C4-2B (cell line): ENCODE data around the gene MFAP3L.
A peak's percentile ranks its signal among the peaks of the same experiment; 100 is the strongest.

Source experiments
- H3K27ac ChIP-seq: fragments of 450-650 bp; 2 replicates; pipeline ENCODE4 v1.5.1; 2017
- ZFX ChIP-seq: fragments of 450-650 bp; IDR thresholded peaks from 2 replicates; pipeline ENCODE4 v1.6.1; 2017
- TF ChIP-seq, protein P1 (sequence below): fragments of 450-650 bp; conservative IDR thresholded peaks from 2 replicates; pipeline ENCODE4 v1.5.1; 2017; ENCODE audit warnings: mild to moderate bottlenecking

The MFAP3L gene

DNA sequence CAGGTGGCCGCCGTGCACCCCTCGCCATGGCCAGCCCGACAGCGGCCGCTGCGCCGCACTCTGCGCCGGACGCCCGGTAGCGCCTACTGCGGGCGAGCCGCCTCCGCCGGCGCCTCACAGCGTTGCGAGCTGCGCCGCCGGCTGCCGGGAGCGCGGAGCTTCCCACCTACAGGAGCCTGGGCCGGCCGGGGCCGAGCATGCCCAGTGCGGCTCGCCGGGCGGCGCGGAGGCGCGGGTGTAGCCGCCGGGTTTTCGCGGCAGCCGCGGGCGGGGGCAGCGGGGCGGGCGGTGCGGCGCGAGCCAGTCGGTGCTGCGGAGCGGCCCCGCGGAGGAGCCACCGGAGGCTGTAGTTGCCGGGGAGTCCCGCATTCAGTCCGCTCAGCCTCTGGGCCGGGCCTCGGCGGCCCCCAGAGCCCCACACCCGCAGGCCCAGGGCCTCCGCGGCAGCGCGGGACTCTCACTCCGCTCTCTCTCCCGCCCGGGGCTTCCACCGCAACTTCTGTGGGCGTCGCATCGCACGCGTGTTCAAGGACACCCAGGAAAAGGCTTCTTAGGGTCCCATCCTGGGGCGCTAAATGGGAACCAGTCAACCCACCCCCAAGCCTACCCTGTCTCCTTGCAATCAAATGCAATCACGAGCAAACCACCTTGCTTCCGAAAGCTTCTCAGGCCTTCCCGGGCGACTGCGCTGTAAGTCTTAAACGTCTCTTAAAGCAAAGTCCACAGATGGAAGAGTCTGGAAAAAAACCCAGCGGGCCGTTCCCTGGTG lies at the start of gene MFAP3L:
Gene MFAP3L, minus strand, starts transcription at position 143 of the 769 bp plus-strand sequence. CDS start 20,518 bp downstream, outside the sequence.
- H3K27ac ChIP-seq, result peak within 1 kb of the TSS; percentile 88
- TF ChIP-seq, protein P1, sequence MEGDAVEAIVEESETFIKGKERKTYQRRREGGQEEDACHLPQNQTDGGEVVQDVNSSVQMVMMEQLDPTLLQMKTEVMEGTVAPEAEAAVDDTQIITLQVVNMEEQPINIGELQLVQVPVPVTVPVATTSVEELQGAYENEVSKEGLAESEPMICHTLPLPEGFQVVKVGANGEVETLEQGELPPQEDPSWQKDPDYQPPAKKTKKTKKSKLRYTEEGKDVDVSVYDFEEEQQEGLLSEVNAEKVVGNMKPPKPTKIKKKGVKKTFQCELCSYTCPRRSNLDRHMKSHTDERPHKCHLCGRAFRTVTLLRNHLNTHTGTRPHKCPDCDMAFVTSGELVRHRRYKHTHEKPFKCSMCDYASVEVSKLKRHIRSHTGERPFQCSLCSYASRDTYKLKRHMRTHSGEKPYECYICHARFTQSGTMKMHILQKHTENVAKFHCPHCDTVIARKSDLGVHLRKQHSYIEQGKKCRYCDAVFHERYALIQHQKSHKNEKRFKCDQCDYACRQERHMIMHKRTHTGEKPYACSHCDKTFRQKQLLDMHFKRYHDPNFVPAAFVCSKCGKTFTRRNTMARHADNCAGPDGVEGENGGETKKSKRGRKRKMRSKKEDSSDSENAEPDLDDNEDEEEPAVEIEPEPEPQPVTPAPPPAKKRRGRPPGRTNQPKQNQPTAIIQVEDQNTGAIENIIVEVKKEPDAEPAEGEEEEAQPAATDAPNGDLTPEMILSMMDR, result peak; percentile 45
- TF ChIP-seq ZFX, result peak; percentile 77

DNA sequence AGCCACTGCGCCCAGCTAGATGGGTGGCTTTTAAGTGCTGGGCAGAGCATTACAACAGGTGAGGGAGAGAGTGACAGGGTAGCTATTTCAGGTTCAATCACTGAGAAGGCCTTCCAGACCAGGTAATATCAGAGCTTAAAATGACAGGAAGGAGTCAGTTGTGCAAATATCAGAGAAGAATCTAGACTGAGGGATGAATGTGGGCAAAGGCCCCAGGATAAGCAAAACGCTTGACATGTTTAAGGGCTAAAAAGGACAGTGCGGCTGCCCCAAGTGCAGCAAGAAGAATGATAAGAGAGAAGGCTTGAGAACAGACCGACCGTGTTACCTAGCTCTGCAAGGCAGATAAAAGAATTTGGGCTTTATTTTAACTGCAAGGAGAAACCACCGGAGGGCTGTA lies 45.0 kb upstream of the MFAP3L start:
- no peak for TF ChIP-seq ZFX
- TF ChIP-seq, protein P1, result no peak
- peak overlapping the region; percentile 14; the same call in 1 of the 2 replicates for H3K27ac ChIP-seq

DNA sequence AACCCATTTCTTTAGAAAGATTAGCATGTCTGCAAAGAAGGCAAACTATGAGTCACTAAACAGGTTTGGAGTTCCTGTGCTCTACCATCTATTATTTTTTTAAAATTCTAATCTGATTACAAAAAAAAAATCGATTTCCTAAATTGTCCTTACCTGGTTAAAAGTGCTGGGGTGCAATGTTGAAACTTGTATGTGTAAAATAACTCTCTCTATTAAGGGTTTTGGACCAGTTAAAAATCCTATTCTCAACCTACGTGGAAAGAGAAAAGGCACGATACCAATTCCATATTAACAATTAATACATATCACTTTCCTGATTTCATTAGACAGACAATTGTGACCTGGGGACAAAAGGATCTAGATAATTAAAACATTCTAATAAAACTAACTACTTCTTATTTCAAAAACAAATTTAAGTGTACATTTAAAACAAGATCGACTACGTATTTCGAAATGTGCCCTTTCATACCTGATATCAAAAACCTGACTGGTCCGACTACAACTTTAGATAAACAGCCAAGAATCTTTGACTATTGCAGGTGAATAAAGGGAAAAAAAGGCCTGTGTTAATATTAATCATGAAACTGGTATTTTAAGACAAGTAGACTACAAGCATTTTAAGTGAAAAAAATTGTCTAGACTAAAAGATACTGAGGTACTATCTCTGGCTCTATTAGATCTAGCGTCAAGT lies 42.4 kb upstream of the MFAP3L start:
- TF ChIP-seq ZFX, result no peak
- TF ChIP-seq, protein P1, result no peak
- H3K27ac ChIP-seq, result no peak overlapping the region

DNA sequence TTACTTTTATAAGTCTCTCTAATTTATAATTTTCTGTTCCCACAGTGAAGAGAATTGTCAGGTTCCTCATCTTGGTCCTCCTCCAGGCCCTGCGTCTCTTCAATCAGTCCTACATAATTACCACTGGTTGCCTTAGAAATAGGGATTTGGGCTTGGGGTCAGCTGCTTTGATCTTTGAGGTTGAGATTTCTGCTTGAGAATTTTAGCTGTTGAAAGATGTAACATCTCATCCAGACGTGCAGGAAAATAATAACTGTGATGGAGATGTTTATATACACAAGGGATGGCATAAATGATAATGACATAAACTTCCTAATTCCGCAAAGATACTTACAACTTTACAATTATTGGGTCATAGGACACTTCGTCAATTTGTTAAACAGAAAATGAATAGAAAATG lies 33.2 kb upstream of the MFAP3L start:
- TF ChIP-seq ZFX, result no peak
- TF ChIP-seq, protein P1, result no peak

DNA sequence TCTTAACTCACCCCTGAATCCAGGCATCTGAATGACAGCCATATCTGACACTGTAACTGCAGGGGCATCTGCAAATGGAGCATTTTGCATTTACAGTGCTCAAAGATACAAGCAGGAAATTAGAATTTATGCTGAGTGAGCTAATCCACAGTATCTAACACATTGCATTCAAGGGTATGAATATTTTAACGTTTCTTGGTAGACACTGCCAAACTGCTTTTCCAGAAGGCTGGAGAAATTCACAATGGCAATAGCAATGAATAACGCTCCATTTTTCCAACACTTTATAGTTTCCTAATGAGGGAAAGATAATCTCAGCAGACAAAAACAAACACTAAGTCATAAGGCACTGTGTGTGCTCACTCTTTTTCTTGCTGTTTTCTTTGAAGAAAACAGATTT lies 32.6 kb upstream of the MFAP3L start:
- no peak overlapping the region for H3K27ac ChIP-seq
- no peak for TF ChIP-seq ZFX
- TF ChIP-seq, protein P1, result no peak

More for the DNA sequence above, 33.2 kb upstream of the MFAP3L start:
- H3K27ac ChIP-seq, result no peak overlapping the region

DNA sequence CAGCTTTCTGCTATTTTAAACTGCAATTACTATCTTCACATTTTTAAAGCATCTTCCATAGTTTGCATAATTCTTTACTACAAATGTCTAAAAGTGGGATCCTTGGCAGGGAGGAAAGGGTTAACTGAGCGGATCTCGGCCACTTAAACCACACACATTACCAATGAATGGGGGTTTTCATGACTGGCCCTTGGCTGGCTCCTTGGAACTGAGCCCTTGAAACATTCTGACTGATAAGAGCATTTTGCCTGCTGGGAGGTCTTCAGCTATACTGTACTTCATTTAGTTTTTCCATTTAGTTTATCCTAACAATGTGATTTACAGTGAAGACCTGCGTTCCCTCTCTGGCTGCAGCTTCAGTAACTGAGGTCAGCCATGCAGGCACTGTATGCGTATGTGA lies 31.7 kb upstream of the MFAP3L start:
- H3K27ac ChIP-seq, result no peak overlapping the region
- no peak for TF ChIP-seq ZFX
- TF ChIP-seq, protein P1, result no peak

DNA sequence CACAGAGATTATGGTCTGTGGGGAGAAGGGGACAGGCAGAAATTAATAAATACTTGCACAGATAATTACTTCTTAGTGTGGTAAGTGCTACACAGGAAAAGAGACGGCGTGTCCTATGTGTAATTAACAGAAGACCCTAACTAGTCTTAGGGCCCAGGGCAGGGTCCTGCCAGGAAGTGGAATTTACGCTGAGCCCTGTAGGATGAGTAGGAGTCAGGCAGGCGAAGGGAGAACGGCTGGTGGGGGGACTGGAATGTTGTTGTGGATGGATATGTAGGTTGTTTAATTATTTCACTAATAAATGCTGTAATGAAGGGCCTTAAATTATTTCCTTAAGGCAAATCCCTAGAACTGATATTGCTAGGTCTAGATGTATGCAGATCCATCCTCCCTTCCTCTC lies 26.7 kb upstream of the MFAP3L start:
- TF ChIP-seq ZFX, result no peak
- TF ChIP-seq, protein P1, result no peak
- H3K27ac ChIP-seq, result no peak overlapping the region
